BE2C (cell line): Measurements from ENCODE around the gene NBPF3.
"Not testable (repeated sequence)": the region's sequence is repeated elsewhere in the genome, so short reads cannot be mapped to it uniquely, and the experiment has no call there.

Experiments used
- DNase-seq: peaks from one replicate; pipeline ENCODE4 v3.0.0-alpha.2; 2020
- H3K27me3 ChIP-seq: fragments of 250-450 bp; sonication (Bioruptor Pico); 2 replicates; pipeline ENCODE4 v1.5.1; 2020; ENCODE audit warnings: mild to moderate bottlenecking
- H3K36me3 ChIP-seq: fragments of 250-450 bp; sonication (Bioruptor Pico); 2 replicates; pipeline ENCODE4 v1.5.1; 2020; ENCODE audit warnings: mild to moderate bottlenecking
- H3K4me1 ChIP-seq: fragments of 250-450 bp; sonication (Bioruptor Pico); 2 replicates; pipeline ENCODE4 v1.5.1; 2020
- H3K4me3 ChIP-seq: 2 replicates; pipeline ENCODE4 v1.5.1; 2011; ENCODE audit warnings: low read depth, low read length
- H3K9me3 ChIP-seq: fragments of 250-450 bp; sonication (Bioruptor Pico); 2 replicates; pipeline ENCODE4 v1.5.1; 2020
- TF ChIP-seq, protein P1 (sequence below): IDR thresholded peaks from 2 replicates; pipeline ENCODE4 v1.5.1; 2012; ENCODE audit warnings: mild to moderate bottlenecking, low read depth, low read length

The NBPF3 gene

DNA sequence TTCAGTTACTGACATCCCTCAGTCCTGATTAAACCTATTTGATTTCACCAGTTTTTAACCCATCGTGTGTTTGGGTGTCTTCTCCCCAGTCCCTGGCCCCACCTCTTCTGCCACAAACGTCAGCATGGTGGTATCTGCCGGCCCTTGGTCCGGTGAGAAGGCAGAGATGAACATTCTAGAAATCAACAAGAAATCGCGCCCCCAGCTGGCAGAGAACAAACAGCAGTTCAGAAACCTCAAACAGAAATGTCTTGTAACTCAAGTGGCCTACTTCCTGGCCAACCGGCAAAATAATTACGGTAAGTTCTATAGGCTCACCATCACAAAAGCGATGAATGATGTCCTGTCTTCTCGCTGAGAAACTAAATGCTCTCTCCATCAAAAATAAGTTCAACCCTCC, 28.7 kb downstream of the NBPF3 start:
- H3K4me1 ChIP-seq, result no peaks in the 10 kb centered on the region
- no peaks in the 10 kb centered on the region for H3K27me3 ChIP-seq
- no peaks in the 10 kb centered on the region for H3K36me3 ChIP-seq
- TF ChIP-seq, protein P1, sequence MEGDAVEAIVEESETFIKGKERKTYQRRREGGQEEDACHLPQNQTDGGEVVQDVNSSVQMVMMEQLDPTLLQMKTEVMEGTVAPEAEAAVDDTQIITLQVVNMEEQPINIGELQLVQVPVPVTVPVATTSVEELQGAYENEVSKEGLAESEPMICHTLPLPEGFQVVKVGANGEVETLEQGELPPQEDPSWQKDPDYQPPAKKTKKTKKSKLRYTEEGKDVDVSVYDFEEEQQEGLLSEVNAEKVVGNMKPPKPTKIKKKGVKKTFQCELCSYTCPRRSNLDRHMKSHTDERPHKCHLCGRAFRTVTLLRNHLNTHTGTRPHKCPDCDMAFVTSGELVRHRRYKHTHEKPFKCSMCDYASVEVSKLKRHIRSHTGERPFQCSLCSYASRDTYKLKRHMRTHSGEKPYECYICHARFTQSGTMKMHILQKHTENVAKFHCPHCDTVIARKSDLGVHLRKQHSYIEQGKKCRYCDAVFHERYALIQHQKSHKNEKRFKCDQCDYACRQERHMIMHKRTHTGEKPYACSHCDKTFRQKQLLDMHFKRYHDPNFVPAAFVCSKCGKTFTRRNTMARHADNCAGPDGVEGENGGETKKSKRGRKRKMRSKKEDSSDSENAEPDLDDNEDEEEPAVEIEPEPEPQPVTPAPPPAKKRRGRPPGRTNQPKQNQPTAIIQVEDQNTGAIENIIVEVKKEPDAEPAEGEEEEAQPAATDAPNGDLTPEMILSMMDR, result no peak
- H3K4me3 ChIP-seq, result no peak overlapping the region
- DNase-seq, result no peak
- H3K9me3 ChIP-seq, result no peaks in the 10 kb centered on the region

DNA sequence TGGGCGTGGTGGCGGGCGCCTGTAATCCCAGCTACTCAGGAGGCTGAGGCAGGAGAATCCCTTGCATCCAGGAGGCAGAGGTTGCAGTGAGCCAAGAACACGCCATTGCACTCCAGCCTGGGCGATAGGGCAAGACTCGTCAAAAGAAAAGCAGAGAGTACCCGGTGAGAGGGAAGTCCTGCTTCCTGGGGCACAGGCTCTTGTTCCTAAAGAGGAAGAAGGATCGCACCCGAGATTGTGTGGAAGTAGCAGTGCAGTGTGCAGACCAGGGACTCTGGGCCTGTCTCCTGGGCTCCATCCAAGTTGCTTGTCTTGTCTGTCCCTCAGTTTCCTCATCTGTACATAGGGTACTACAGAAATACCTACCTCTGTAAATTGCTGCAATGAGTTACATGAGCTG, 29.6 kb downstream of the NBPF3 start:
- DNase-seq, result no peak
- Histone ChIP-seq H3K4me3 (no peak overlapping the region), H3K9me3 (no peaks in the 10 kb centered on the region), H3K27me3 (no peaks in the 10 kb centered on the region), H3K4me1 (no peaks in the 10 kb centered on the region), H3K36me3 (no peaks in the 10 kb centered on the region)
- TF ChIP-seq, protein P1, result no peak

DNA sequence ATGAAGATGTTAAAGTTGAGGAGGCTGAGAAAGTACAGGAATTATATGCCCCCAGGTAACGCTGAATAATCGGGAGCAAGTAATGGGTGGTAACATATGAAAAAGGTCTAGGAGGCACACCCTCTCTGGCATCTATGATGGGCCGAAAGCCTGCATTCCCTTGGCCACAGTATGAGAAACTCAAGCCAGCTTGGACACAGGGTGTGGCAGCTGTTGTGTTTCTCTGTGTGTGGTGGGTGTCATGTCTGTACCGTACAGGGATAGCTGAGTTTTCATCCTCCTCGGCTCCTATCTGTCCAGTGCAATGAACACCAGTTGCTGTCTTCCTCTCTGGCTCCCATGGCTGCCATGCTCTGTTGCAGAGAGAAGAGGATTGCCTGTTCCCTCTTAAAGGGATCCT, 32.9 kb downstream of the NBPF3 start:
- no peaks in the 10 kb centered on the region for H3K36me3 ChIP-seq
- no peaks in the 10 kb centered on the region for H3K9me3 ChIP-seq
- H3K27me3 ChIP-seq, result no peaks in the 10 kb centered on the region

DNA sequence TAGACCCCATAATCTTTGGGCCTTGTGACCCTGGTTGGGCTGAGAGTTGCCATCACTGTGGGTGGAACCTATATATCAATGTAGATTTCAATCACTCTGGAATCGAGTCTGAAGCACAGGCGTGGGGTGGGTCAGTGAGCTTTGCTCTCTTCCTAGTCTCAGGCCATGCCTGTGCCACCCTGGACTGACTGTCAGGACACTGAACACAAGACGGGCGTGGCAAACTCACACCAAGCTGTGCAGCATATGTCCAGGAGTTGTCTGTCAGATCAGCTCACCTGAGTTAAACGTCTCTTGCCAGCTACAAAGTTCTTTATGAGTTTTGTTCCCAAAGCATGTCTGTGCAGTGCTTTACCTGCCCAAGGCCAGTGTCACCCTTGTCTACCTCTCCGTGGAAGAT, 38.4 kb downstream of the NBPF3 start:
- no peak for DNase-seq
- H3K4me3 ChIP-seq, result no peak overlapping the region
- H3K36me3 ChIP-seq, result no peaks in the 10 kb centered on the region
- TF ChIP-seq, protein P1, result no peak
- H3K9me3 ChIP-seq, result no peaks in the 10 kb centered on the region
- no peaks in the 10 kb centered on the region for H3K4me1 ChIP-seq
- no peaks in the 10 kb centered on the region for H3K27me3 ChIP-seq

More for the DNA sequence above, 32.9 kb downstream of the NBPF3 start:
- no peak overlapping the region for H3K4me3 ChIP-seq
- TF ChIP-seq, protein P1, result no peak
- no peaks in the 10 kb centered on the region for H3K4me1 ChIP-seq
- no peak for DNase-seq

DNA sequence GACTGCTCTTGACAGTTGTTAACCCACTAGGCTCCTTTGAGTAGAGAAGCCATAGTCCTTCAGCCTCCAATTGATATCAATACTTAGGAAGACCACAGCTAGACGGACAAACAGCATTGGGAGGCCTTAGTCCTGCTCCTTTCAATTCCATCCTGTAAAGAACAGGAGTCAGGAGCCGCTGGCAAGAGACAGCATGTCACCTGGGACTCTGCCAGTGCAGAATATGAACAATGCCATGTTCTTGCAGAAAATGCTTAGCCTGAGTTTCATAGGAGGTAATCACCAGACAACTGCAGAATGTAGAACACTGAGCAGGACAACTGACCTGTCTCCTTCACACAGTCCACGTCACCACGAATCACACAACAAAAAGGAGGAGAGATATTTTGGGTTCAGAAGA, 43.9 kb downstream of the NBPF3 start:
- not testable (repeated sequence) for DNase-seq, H3K4me3 ChIP-seq, H3K4me1 ChIP-seq, H3K27me3 ChIP-seq, H3K36me3 ChIP-seq, H3K9me3 ChIP-seq

DNA sequence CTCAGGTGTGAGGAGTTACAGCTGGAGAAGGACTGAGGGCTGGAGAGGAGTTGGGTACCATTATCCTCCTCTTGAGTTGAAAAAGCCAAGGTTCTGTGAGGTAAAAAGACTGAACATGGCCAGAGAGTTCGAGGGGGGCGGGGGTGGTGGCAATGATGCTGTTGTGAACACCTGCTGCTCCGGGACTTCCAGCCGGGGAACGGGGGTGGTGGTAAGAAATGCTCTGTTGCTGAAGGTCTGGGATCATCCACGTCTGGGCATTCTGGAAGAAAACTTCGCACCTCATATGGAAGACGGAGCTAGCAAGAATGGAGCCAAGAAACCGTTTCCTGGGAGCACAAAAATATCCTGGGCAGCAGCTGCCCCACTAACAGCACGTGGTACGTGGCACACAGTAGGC, 49.2 kb downstream of the NBPF3 start:
- no peaks in the 10 kb centered on the region for H3K27me3 ChIP-seq
- TF ChIP-seq, protein P1, result no peak
- no peak overlapping the region for H3K4me3 ChIP-seq
- no peaks in the 10 kb centered on the region for H3K4me1 ChIP-seq
- DNase-seq, result no peak
- no peaks in the 10 kb centered on the region for H3K36me3 ChIP-seq
- no peaks in the 10 kb centered on the region for H3K9me3 ChIP-seq

DNA sequence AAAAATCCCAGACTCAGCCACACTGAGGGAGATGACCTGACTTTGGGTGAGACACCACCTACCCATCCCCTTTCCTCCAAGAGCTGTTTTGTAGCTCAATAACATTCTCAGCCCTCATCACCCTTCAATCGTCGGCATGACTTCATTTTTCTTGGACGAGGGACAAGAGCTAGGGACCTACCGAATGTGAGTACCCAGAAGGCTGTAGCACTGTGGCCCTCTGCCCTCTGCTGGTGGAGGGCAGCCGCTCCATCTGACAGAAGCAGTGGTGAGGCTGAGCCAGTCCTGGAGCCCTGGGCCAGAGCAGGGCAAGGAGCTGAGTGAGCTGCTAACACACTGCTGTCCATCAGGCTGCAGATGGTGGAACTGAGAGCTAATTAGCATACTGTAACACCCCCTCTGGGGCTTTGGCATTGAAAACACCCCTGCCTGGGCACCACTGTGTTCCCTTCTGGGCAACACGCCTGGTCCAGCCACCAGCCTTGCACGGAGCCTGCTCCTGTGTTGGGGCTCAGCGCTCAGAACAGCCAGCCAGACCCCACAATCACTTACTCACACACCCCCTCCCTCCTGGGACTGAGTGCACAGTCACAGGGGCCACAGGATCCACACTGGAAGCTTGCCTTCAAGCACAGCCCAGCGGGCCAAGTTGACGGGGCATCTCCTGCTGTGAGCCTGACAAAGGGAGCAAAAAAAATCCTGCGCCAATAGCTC, 51.0 kb downstream of the NBPF3 start:
- Histone ChIP-seq H3K27me3 (no peaks in the 10 kb centered on the region), H3K4me1 (no peaks in the 10 kb centered on the region), H3K9me3 (no peaks in the 10 kb centered on the region), H3K4me3 (no peak overlapping the region), H3K36me3 (no peaks in the 10 kb centered on the region)
- TF ChIP-seq, protein P1, result peak; percentile 69
- DNase-seq, result peak; percentile 64
